RWPE2 (cell line): ENCODE results near the gene OAS1.
"Not testable (repeated sequence)": the region's sequence is repeated elsewhere in the genome, so short reads cannot be mapped to it uniquely, and the experiment has no call there.

Source experiments
- ATAC-seq: fragments of 200-7000 bp; cut with Tn5 transposase; 3 replicates; pipeline ENCODE4 v1.9.1; 2021; ENCODE audit warnings: low read depth
- DNase-seq: peaks from one replicate; pipeline ENCODE4 v3.0.0-alpha.2; 2020; ENCODE audit warnings: low spot score
- H3K27ac ChIP-seq: fragments of 450-650 bp; 2 replicates; pipeline ENCODE4 v1.5.1; 2017; ENCODE audit warnings: mild to moderate bottlenecking; ENCODE audit not compliant: poor library complexity, severe bottlenecking
- H3K27me3 ChIP-seq: fragments of 250-450 bp; sonication (Bioruptor Pico); 2 replicates; pipeline ENCODE4 v1.5.1; 2021; ENCODE audit warnings: mild to moderate bottlenecking, moderate library complexity; ENCODE audit not compliant: insufficient read depth, poor library complexity, severe bottlenecking
- H3K36me3 ChIP-seq: fragments of 250-450 bp; sonication (Bioruptor Pico); 2 replicates; pipeline ENCODE4 v1.5.1; 2020; ENCODE audit warnings: low read depth, mild to moderate bottlenecking, moderate library complexity
- H3K4me1 ChIP-seq: fragments of 250-450 bp; sonication (Bioruptor Pico); 2 replicates; pipeline ENCODE4 v1.5.1; 2021; ENCODE audit warnings: mild to moderate bottlenecking, moderate library complexity; ENCODE audit not compliant: insufficient read depth, poor library complexity, severe bottlenecking
- H3K4me3 ChIP-seq: fragments of 250-450 bp; sonication (Bioruptor Pico); 2 replicates; pipeline ENCODE4 v1.5.1; 2021; ENCODE audit warnings: mild to moderate bottlenecking, moderate library complexity; ENCODE audit not compliant: severe bottlenecking
- H3K9me3 ChIP-seq: fragments of 250-450 bp; sonication (Bioruptor Pico); 2 replicates; pipeline ENCODE4 v1.5.1; 2021; ENCODE audit warnings: mild to moderate bottlenecking, moderate library complexity; ENCODE audit not compliant: severe bottlenecking
- TF ChIP-seq, protein P1 (sequence below): fragments of 450-650 bp; IDR thresholded peaks from one replicate; pipeline ENCODE4 v1.5.1; 2017; ENCODE audit warnings: mild to moderate bottlenecking, moderate library complexity; ENCODE audit not compliant: poor library complexity, severe bottlenecking

The OAS1 gene

GRCh38 chr12:112947761-112948160 lies 41.0 kb downstream of the OAS1 start:
- no peak for ATAC-seq
- Histone ChIP-seq H3K27me3 (no peaks in the 10 kb centered on the region), H3K9me3 (no peaks in the 10 kb centered on the region), H3K36me3 (peaks cover 45% of the 10 kb centered on the region), H3K4me1 (peaks cover 2% of the 10 kb centered on the region), H3K27ac (no peak overlapping the region), H3K4me3 (no peak overlapping the region)
- no peak for DNase-seq
- TF ChIP-seq, protein P1, sequence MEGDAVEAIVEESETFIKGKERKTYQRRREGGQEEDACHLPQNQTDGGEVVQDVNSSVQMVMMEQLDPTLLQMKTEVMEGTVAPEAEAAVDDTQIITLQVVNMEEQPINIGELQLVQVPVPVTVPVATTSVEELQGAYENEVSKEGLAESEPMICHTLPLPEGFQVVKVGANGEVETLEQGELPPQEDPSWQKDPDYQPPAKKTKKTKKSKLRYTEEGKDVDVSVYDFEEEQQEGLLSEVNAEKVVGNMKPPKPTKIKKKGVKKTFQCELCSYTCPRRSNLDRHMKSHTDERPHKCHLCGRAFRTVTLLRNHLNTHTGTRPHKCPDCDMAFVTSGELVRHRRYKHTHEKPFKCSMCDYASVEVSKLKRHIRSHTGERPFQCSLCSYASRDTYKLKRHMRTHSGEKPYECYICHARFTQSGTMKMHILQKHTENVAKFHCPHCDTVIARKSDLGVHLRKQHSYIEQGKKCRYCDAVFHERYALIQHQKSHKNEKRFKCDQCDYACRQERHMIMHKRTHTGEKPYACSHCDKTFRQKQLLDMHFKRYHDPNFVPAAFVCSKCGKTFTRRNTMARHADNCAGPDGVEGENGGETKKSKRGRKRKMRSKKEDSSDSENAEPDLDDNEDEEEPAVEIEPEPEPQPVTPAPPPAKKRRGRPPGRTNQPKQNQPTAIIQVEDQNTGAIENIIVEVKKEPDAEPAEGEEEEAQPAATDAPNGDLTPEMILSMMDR: no peak

GRCh38 chr12:112948806-112949205 lies 42.0 kb downstream of the OAS1 start:
- H3K4me3 ChIP-seq: no peak overlapping the region
- H3K27me3 ChIP-seq: no peaks in the 10 kb centered on the region
- TF ChIP-seq, protein P1: no peak
- H3K36me3 ChIP-seq: peaks cover 42% of the 10 kb centered on the region
- H3K9me3 ChIP-seq: no peaks in the 10 kb centered on the region
- DNase-seq (no peak), ATAC-seq (no peak)
- no peak overlapping the region for H3K27ac ChIP-seq
- H3K4me1 ChIP-seq: peaks cover 2% of the 10 kb centered on the region

GRCh38 chr12:112950701-112951100 lies 43.9 kb downstream of the OAS1 start:
- H3K36me3 ChIP-seq: peaks cover 31% of the 10 kb centered on the region
- no peak overlapping the region for H3K4me3 ChIP-seq
- ATAC-seq (no peak), DNase-seq (no peak)
- TF ChIP-seq, protein P1: no peak
- no peaks in the 10 kb centered on the region for H3K9me3 ChIP-seq
- no peak overlapping the region for H3K27ac ChIP-seq
- H3K4me1 ChIP-seq: peaks cover 2% of the 10 kb centered on the region
- no peaks in the 10 kb centered on the region for H3K27me3 ChIP-seq

DNA sequence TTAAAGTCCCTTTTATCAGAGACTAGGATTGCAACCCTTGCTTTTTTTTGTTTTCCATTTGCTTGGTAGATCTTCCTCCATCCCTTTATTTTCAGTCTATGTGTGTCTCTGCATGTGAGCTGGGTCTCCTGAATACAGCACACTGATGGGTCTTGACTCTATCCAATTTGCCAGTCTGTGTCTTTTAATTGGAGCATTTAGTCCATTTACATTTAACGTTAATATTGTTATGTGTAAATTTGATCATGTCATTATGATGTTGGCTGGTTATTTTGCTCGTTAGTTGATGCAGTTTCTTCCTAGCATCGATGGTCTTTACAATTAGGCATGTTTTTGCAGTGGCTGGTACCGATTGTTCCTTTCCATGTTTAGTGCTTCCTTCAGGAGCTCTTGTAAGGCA lies 50.4 kb downstream of the OAS1 start:
- ATAC-seq, H3K27ac ChIP-seq, H3K9me3 ChIP-seq, H3K27me3 ChIP-seq, H3K4me3 ChIP-seq, DNase-seq, H3K4me1 ChIP-seq: not testable (repeated sequence)
- H3K36me3 ChIP-seq: peaks cover 22% of the 10 kb centered on the region

DNA sequence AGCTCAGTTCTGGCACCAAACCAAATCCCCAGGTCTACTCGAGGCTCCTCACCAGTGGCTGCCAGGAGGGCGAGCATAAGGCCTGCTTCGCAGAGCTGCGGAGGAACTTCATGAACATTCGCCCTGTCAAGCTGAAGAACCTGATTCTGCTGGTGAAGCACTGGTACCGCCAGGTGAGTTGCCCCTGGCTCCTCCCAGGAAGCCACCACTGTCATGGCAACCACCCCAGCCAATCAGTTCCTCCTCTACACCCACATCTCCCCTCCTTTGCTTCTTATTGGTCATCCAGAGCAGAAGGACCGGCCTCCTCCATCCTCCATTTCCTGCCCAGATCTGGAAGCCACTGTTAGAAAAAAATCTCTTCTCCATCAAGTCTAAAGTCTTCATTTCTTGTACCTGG lies 54.3 kb downstream of the OAS1 start:
- H3K4me1 ChIP-seq: no peaks in the 10 kb centered on the region
- no peak overlapping the region for H3K4me3 ChIP-seq
- peaks cover 4% of the 10 kb centered on the region for H3K9me3 ChIP-seq
- no peak for DNase-seq
- H3K36me3 ChIP-seq: peaks cover 28% of the 10 kb centered on the region
- H3K27me3 ChIP-seq: no peaks in the 10 kb centered on the region
- ATAC-seq: no peak
- TF ChIP-seq, protein P1: no peak
- no peak overlapping the region for H3K27ac ChIP-seq

- ATAC-seq: no peak
- Histone ChIP-seq H3K9me3 (peaks cover 4% of the 10 kb centered on the region), H3K4me1 (no peaks in the 10 kb centered on the region), H3K36me3 (peaks cover 28% of the 10 kb centered on the region), H3K4me3 (no peak overlapping the region), H3K27ac (no peak overlapping the region), H3K27me3 (no peaks in the 10 kb centered on the region)
- DNase-seq: no peak
- TF ChIP-seq, protein P1: no peak
Measured at GRCh38 chr12:112961536-112961935, 54.8 kb downstream of the OAS1 start.
